Stimulated activated naive CD8-positive, alpha-beta T cell treated with anti-CD3 and anti-CD28 coated beads, Interleukin-15, Interleukin-2, amounts not matched to agents 100 U/mL and 50 U/mL, for 24 hours (primary cell): ENCODE results near the gene KRT32.

Source experiments
- ATAC-seq: fragments of 150-1000 bp; cut with Tn5 transposase; one replicate; pipeline ENCODE4 v1.10.0; 2021
- DNase-seq: peaks from one replicate; pipeline ENCODE4 v3.0.0; 2021

Gene KRT32

DNA sequence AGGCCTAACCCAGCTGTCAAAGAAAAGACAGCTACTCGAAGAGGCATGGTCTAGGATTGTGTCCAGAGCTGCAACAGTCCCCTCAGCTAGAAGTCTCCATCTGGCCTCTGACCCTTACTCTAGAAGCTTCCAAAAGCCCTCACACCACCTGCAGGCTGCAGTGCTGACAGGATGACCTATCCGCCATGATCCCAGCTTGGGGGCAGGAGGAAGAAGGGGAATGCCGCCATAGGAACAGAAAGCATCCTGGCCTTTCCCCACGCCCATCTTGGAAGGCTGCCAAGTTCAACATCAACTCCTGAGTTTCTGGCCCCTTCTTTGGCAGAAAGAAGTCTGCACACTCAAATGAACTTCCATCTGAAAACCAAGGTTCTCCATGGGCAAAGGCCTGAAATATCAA is 25.6 kb upstream of the KRT32 start:
- no peak for DNase-seq
- ATAC-seq: no peak

DNA sequence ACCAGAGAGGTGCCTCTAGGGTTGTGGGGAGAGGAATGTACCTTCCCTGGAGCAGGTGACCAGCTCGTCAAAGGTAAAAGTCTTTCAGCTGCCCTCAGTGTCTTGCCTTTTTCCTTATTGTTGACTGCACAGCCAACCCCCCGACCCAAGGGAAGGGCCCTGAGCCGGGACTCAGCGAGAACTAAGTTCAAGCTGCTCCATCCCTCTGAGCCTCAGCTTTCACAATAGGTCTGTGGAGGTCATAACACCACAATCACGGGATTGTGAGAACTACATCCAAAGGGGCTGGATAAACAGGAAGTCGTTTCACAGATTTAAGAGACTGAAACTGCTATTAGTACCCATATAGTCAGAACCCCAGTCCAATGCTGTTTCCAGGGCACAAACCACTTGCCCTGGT is 25.2 kb upstream of the KRT32 start:
- no peak for ATAC-seq
- DNase-seq: no peak

DNA sequence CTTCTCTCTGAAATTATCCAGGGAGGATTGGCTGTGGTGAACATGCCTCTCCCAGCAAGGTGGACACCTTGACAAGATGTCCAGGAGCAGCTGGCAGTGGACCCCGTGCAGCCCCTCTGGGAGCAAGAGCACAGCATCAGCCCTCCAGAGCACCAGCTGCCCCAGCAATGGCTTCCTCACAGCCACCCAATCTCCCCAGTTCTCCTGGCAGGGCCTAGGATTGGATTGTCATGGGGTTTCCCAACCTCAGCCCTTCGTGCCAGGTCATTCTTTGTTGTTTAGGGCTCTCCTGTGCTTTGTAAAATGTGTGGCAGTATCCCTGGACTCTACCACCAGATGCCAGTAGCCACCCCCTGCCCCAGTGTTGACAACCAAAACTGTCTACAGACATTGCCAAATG is 24.3 kb upstream of the KRT32 start:
- DNase-seq (no peak), ATAC-seq (no peak)

DNA sequence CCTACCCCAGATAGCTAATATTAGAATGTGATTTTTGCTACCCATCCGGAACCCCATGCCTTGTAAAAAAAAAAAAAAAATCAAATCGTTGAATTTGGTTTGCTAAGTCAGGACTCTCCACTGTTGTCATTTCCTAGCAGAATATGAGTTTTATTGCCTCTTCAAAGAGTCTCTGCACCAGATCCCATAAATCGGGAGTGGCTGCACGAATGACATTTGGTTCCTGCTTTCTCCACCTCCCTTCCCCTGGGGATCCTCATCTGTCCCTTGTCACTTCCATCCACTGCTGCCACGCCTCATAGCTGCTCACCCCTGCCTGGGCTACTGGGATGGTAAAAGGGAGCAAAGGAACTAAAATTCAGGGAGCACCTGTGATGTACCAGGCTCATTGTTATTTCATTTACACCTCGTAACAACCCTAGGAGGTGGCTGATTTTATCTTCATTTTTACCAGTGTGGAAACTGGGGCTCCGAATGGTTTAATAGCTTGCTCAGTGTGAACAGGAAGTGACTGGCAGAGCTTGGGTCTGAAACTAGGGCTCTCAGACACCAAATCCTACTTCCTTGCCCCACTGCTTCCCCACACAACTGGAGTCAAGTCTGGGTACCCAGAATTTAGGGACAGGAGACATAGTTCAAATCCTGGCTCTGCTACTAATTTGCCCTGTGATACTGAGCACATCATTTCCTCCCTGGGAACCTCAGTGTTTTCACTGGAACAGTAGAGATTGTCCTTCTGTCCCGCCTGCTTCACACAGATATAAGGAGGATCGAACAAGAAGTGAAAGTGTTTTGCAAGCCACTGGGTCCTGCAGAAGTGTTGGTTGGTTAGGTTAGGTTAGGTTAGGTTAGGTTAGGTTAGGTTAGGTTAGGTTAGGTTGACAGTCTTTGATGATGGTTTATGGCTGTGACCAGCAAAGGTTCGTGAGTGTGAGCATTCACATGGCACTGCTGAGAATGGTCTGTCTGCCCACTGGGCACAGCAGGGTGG is 23.1 kb upstream of the KRT32 start:
- no peak for ATAC-seq
- no peak for DNase-seq

DNA sequence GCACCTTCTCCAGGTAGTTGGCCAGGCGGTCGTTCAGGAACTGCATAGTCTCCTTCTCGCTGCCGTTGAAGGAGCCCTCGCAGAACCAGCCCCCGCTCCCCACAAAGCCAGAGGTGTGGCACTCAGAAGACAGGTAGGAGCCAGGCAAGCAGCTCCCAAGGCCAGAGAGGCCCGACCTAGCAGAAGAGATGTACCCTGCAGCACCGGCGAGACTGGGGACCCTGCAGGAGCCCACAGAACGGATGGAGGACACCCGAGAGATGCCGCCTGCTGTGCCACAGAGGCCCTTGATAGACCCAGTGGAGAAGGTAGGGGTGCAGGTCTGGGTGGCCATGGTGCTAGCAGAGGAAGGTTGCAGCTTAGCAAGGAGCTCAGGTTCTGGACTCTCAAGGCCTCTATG is 22.3 kb upstream of the KRT32 start, which contains the start of gene KRT36:
KRT36 (minus strand) TSS at position 380 of the 400 bp plus-strand sequence; CDS start at position 334, 46 bp downstream.
- DNase-seq (no peak), ATAC-seq (no peak)

DNA sequence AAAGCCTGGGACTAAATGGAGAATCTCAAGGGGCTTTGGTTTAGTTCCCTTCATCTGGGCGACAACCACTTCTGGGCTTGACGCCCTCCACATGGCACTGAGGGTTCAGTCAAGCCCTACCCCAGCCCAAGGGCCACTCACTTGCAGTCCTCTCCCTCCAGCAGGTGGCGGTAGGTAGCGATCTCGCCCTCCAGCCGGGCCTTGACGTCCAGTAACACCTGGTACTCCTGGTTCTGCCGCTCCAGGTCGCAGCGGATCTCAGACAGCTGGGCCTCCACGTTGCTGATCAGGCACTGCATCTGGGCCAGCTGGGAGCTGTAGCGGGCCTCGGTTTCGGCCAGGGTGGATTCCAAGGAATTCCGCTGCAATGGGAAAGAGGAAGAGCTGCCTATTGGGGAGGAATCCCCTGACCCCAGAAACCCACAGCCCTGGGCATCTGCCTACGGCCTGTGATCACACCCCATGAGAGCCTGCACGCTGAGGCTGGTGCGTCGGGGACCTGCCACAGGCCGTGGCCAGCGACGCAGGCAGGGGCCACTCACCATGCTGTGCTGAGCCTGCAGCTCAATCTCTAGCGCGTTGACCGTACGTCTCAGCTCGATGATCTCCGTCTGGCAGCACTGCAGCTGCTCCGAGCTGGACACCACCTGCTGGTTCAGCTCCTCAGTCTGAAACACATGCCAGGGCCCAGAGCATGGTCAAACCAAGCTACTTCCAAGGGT is 19.8 kb upstream of the KRT32 start:
- peak; percentile 67 for DNase-seq
- no peak for ATAC-seq

DNA sequence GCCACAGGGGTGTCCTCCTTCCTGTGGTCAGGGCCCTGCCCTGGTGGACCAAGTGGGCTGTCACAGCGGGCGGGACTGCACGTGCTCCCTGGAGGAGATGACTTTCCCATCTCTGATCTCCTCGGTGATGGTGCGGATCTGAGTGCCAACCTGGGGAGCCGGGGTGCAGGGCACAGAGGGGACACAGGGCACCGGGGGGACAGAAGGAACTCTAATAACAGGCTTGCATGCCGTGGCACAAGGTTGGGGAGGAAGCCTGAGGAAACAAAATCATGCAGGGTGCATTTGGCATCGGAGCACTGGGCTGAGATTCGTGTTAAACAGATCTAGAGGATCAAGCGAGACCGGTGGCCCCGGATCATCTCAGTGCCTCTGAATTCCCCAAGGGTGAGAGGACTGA is 19.1 kb upstream of the KRT32 start:
- no peak for ATAC-seq

DNA sequence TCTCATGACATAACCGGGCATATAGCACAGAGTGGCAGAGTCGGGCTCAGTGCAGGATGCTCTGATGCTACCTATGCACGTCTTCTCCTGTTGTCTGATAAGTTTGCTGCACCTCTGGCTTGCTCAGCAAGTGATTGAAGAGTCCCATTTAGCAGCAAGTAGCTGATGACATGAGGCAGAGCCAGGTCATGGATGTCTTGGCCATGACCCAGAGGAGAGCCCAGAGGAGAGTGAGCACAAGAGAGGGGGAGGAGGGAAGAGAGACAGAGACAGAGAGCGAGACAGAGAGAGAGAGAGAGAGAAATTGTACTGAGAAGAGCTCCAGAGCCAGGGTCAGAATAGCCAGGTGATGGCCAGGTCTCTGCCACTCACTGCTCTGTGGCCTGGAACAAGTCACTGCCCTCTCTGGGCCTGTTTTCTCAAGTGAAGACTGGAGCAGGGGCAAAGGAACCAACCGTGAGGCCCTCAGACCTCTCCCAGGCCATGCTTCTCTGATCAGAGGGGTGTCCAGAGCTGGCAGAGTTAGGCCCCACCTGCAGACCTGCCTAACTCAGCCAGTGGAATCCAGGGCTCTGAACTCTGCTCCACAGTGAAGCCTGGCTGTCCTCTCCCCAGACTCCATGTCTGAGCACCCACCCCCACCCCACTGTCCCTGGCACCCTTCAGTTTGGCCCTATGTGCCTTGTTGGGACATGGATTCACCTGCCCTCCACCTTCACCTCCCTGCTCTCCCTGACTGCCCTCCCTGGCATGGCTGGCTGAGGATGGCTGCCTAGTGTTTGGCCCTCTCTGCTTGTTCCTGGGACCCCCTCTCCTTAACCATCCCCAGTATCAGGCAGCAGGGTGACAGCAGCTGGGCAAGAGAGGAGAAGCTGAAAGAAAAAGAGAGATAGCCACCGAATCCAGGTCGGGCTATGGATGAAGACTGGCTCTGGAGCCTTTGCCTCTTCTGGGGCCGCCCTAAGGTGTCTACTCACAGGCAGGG is 18.0 kb upstream of the KRT32 start:
- no peak for DNase-seq
- ATAC-seq: no peak

More for the DNA sequence above, 19.1 kb upstream of the KRT32 start:
- no peak for DNase-seq

DNA sequence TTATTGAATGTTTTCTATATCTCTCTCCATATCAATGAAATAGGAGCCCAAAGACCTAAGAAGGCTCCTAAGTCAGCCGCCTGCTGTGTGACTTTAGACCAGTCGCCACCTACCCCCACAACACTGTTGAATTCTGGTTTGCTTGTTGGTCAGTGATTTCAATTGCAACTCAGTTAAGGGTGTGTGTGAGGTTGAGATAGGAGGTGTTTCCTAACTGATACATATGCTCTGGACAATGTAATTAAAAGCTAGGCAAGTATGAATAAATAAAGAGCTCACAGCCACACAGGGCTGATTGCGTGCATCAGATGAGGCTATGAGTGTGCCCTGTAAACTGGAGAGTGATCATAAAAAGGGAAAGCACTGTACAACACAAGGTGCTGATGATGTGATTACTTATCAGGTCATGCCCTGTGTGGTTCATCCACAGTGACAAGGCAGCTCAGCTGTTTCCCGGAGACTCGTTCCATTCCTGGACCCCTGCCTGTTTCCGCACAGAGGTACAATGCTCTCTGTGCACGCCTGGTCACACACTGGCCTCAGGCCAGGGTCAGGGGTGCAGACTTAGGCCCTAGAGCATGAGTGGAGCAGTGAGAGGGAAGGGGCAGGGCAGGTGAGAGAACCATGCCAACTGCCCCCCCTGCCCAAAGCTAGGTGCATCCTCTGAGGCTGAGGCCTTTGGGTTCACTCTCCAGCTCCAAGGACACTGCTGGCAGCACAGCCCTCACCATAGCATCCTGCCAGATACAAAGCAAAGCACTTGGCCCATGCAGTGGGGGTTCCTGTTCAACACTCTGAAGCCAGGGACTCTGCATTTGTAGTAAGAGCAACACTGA is 17.0 kb upstream of the KRT32 start:
- no peak for ATAC-seq
- no peak for DNase-seq

DNA sequence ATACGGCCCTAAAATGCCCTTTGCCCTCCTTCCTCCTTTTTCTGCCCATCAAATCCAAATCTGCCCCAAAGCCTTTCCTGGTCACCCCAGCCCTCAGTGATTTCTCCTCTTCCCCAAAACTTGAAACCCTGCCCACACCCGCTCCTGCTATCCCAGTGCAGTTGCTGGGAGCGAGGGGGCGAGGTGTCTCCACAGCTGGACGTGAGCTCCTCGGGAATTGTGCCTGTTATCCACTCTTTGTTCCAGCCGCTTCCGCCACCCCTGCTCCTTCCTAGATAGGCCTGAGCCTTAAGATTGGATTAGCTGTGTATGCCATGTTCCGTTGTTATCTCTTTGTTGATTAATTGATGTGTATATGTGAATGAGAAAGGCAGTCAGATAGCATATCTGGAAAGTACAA is 16.3 kb upstream of the KRT32 start:
- no peak for DNase-seq
- ATAC-seq: no peak

DNA sequence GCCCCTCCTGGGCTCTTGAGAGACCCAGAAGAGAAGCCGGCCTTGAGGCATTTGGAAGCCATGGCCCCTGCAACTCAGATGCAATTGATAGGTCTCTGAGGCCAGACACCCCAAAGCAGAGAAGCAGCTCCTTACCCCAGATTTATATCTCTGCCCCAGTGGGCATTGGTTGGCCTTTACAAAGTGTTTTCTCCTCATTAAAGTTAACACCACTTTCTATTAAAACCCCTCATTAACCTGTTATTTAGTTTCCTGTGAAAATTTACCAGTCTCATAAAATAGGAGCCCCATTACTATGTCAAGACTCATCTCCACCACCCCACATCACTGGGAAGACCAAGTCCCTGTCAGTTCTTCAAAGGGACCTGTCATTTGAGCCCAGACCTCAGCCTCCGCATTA is 13.8 kb upstream of the KRT32 start, which contains the start of gene KRT35:
KRT35 (minus strand) TSS at position 116 of the 400 bp plus-strand sequence; CDS start at position 62, 54 bp downstream.
- ATAC-seq (no peak), DNase-seq (no peak)

DNA sequence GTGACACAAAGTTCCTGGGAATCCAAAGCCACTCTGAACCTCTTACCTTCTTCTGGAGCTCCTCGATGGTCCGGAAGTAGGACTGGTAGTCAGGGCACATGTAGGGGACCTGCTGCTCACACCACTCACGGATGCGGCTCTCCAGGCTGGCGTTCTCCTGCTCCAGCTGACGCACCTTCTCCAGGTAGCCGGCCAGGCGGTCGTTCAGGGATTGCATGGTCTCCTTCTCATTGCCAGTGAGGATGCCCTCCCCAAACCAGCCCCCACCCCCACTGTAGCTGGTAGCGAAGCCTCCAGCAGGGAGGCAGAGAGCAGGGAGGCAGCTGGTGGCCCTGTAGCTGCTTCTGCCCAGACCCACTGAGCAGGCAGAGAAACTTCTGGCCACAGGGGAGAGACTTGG is 13.4 kb upstream of the KRT32 start:
- no peak for ATAC-seq
- DNase-seq: no peak

DNA sequence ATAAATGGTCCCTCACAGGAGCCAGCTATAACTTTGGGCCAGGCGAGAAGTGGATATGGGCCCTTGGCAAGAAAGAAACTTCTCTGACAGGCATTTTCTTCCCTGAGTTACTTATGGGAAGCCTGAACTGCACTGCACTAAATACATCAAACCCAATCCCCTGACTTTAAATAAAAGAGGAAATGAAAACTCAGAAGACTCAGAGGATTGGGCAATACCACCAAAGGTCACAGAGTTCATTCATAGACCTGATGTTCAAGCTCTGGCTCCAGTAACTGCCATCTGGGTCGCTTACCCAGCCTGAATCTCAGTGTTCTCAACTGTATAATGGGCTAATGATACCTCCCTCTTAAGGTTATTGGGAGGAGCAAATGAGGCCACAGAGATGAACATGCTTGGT is 12.9 kb upstream of the KRT32 start:
- ATAC-seq: no peak
- no peak for DNase-seq

DNA sequence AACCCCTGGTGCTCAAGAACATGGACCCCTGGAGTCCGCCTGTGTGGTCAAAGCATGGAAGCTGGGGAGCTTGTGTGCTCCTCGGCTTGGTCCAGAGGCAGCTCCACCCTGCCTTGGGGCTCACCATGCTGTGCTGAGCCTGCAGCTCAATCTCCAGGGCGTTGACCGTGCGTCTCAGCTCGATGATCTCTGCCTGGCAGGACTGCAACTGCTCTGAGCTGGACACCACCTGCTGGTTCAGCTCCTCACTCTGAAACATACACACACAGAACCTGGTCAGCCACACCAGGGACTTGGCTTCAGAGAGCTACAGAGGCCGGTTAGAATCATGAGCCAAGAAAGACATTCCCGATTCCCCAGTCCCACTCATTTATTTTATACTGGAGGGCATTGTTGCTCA is 11.1 kb upstream of the KRT32 start:
- no peak for ATAC-seq
- DNase-seq: no peak

DNA sequence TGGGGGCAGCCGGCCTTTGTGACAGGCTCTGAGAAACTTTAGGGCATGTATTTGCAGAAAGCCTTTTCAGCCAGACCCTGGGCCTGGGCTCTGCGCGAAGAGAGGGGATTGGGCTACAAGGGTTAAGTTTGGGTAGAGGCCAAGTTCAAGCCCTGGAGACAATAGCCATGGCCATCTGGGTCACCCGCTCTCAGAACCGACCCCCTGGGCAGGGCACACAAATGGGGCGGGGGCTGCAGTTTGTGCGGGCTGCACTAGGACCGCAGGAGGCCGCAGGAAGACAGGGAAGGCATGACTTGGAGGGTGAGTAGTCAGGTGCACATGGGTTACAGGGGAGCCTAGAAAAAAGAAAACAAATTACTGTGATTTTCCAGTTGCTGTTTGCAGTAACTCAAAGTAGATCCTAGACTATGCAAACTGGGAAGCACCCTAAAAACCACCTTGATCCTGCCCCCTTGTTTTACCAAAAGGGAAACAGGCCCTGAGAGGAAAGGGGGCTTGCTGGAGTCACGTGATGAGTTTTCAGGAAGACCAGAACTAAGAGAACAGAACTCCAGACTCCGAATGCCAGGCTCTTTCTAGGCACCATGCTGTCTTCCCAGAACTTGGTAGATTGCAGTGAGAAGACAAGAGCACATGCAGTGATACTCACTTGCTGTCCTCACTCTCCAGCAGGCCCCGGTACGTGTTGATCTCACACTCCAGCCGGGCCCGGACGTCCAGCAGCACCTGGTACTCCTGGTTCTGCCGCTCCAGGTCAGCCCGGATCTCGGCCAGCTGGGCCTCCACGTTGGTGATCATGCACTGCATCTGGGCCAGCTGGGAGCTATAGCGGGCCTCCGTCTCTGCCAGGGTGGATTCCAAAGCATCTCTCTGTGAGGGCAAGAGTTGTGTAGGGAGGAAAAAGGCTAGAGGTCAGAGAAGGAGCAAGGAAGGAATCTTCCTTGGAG is 10.0 kb upstream of the KRT32 start:
- ATAC-seq (no peak), DNase-seq (no peak)

DNA sequence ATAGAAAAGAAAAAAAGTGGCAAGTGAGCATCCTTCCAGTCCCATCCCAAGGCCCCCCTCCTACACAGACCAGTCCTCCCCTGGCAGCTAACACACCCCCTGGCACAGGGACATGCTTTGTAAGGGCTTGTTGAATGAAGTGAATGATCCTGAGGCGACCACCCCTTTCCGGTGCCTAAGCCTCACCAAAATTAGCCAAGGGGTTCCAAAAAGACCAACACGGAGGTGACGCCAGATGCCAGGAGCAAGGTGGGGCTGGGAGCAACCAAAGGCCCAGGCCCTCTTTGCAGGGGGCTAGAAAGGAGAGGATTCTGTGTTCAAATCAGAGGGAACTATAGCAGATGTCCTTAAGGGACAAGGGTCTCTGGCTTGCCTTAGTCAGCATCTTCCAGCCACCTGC is 8.2 kb upstream of the KRT32 start:
- DNase-seq: no peak
- ATAC-seq: no peak

DNA sequence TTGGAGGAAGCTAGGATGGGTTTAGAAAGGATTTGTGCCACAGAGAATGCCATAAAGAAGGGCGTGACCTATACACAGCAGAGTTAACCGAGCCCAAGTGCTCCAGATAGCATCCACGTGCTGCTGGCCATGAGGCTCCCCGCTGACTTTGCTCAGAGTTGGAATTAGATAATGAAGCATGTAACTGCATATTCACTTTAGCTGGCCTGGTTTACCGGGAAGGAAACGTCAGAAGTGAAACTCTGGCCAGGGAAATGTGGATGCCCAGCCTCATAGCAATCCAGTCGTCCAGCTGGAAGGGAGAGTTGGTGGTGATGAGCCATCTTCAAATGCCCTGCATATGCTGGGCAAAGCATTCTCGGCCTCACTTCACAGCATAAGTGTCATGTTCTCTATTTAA is 7.7 kb upstream of the KRT32 start:
- DNase-seq (no peak), ATAC-seq (no peak)

DNA sequence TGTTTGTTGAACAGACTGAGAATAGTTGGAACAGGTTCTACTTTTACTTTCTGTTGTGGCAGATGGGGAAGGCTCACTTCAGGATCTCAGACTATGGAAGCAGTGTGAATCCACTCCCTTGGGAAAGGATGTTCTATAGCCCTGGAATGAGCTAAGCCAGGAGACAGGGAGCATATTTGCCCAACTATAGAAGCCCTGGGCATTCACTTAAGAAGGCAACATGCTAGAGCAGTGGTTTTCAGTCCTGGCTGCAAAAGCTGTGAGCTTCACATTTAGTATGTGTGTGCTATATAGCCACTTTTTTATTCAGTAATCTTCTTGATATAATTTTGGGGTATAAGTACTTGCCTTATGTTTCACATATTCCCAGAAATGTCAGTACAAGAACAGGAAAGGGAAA is 1.2 kb upstream of the KRT32 start:
- DNase-seq: no peak
- ATAC-seq: no peak

DNA sequence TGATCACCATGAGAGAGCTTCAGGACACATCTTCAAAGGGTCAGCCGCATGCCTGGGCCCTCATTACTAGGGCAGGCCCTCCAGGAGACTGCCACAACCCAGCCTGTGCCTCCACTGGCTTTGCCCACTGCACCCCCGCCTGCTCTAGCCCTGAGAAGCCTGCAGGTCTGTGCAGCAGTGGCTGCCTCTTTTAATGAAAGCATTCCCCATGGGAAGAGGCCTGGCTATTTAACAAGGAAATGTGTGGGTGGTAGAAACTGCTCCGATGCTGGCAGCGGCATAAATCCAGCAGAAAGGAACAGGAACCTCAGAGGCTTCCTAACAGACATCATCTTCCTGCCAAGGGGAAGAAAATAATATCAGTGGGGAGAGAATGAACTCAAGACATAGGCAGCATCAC is 375 bp upstream of the KRT32 start:
- ATAC-seq: no peak
- DNase-seq: no peak

DNA sequence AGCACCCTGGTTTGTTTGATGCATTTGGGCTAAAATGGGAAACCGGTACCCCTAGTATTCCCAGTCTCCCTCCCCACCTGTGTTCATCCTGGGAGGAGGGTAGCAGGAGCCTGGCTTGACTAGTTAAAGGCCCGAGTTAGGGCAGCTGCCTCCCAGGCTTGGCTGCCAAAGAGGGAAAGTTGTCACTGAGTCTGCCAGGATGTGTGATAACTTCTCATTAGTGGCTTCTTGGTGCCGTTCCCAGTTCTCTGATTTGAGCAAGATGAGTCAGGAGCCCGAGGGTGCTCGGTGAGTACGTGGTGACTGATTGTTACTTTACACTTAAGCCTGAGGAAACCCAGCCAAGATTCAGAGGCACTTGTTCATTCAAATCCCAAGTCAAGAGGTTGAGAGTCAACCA is 2.5 kb downstream of the KRT32 start:
- ATAC-seq: no peak
- no peak for DNase-seq
